ENCODE data around the gene PAN3. TPM values are rescaled to one million over a fixed set of nuclear protein-coding genes. Genes with fewer than 3 reads are reported as not detected.

Gene PAN3
- total RNA-seq, 1 experiment from 2014 or later: 48.5 TPM

DNA sequence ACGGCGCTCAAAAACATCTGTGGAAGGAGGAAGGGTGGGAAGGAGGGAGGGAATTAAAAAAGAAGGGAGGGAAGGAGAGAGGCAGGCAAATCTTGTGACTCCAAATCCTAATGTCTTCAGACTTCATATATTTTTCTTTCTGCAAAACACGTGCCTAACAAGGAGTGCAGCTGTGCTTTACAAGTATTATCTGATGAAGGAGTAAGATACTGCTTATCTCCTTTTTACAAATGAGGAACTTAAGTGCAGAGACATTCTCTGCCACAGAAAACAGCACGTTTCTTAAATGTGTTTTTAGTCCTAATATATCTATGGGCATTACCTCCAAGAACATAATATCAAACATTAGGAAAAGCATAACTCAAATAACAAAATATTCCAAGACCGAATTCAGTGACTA is 44.5 kb upstream of the PAN3 start:
- H3K36me3 Mint-ChIP-seq (ENCODE audit: insufficient read depth in 1 of 3, low read depth in 3 of 3): no peaks in the 10 kb centered on the region
- H3K9me3 Mint-ChIP-seq: peaks cover 0 to 3% of the 10 kb centered on the region in 2 experiments; a peak in 1 of 5 replicates
- no peak overlapping the region for H2BK15ac ChIP-seq (ENCODE audit: low read depth, low read length)
- no peaks in the 10 kb centered on the region for H3K23me2 ChIP-seq (ENCODE audit: insufficient read length, low read depth, low read length, poor library complexity, severe bottlenecking)
- H3K9ac ChIP-seq (ENCODE audit: extremely low read depth, insufficient read length, low read length): no peak overlapping the region
- H3K27me3 Mint-ChIP-seq (ENCODE audit: low read depth): peaks cover 57% of the 10 kb centered on the region
- no peak overlapping the region for H4K8ac ChIP-seq (replicated peaks; ENCODE audit: insufficient read length, low read depth, low read length)
- no peaks in the 10 kb centered on the region for H4K20me1 ChIP-seq (ENCODE audit: control insufficient read depth, insufficient read depth, insufficient read length)
- H3K27ac ChIP-seq (ENCODE audit: insufficient read length, low read depth, low read length): no peak overlapping the region
- no peaks in the 10 kb centered on the region for H3K9me3 ChIP-seq (ENCODE audit: control insufficient read depth, low read depth, low read length)
- no peak overlapping the region for H3K23ac ChIP-seq (ENCODE audit: insufficient read length, low read depth, low read length)
- H3K4me3 Mint-ChIP-seq: no peak overlapping the region
- H3K14ac ChIP-seq (ENCODE audit: insufficient read depth, low read length): no peak overlapping the region
- no CpG with 5 or more reads among the region's 5 CpGs for WGBS (ENCODE audit: extremely low coverage, insufficient read length, low lambda C conversion rate)
- H3T11ph ChIP-seq (ENCODE audit: low read length): no peak overlapping the region
- DNase-seq: no peak
- H3K56ac ChIP-seq (ENCODE audit: insufficient read length, low read depth, low read length): no peak overlapping the region
- no peak overlapping the region for H3K4me2 ChIP-seq (ENCODE audit: insufficient read depth, insufficient read length, low read length)
- peaks cover 4% of the 10 kb centered on the region; the same call in 1 of the 2 replicates for H3K27me3 ChIP-seq (ENCODE audit: insufficient read depth, low read length)
- no peak overlapping the region for H2BK20ac ChIP-seq (ENCODE audit: low read depth, low read length, poor library complexity, severe bottlenecking)
- H3K4me1 Mint-ChIP-seq: no peaks in the 10 kb centered on the region
- H2AK5ac ChIP-seq (ENCODE audit: insufficient read length, low read length): no peak overlapping the region
- H3K18ac ChIP-seq (ENCODE audit: insufficient read length, low read depth, low read length): no peak overlapping the region
- H2BK120ac ChIP-seq (ENCODE audit: low read depth, low read length, poor library complexity, severe bottlenecking): no peak overlapping the region
- no peak for TF ChIP-seq CTCF (conservative IDR thresholded peaks at IDR 0.05)
- H2BK5ac ChIP-seq (ENCODE audit: insufficient read length, low read length): no peak overlapping the region
- no peaks in the 10 kb centered on the region for H3K4me1 ChIP-seq (ENCODE audit: insufficient read depth, low read length)
- no peak overlapping the region for H4K5ac ChIP-seq (ENCODE audit: insufficient read length, low read depth, low read length)
- no peak overlapping the region; a peak in 1 of 7 replicates for H3K27ac Mint-ChIP-seq
- H2AFZ ChIP-seq (ENCODE audit: low read length): no peak overlapping the region
- no peak overlapping the region for H4K91ac ChIP-seq (ENCODE audit: insufficient read length, low read depth, low read length)
- H3K4ac ChIP-seq (ENCODE audit: low read depth, low read length): no peak overlapping the region
- no peaks in the 10 kb centered on the region for H3K79me2 ChIP-seq (ENCODE audit: insufficient read depth, low read length)
- H3K79me1 ChIP-seq (ENCODE audit: insufficient read depth, low read depth, low read length, poor library complexity, severe bottlenecking): no peaks in the 10 kb centered on the region
- H2BK12ac ChIP-seq (ENCODE audit: insufficient read length, low read depth, low read length): no peak overlapping the region
